ENCODE results near the gene CEP95.

GRCh38 chr17:64575431-64575830, 68.7 kb downstream of the CEP95 start:
- TF ChIP-seq POLR2AphosphoS5 (IDR thresholded peaks at IDR 0.05) (no peak), EP300 (conservative IDR thresholded peaks at IDR 0.05; ENCODE audit: poor library complexity, severe bottlenecking) (no peak), REST (IDR thresholded peaks at IDR 0.05; ENCODE audit: borderline replicate concordance) (no peak), CTCF (IDR thresholded peaks at IDR 0.05; ENCODE audit: poor library complexity, severe bottlenecking) (no peak), SMC3 (conservative IDR thresholded peaks at IDR 0.05; ENCODE audit: poor library complexity) (no peak)

Measured in neural cell (in vitro differentiated cells).